Measurements from ENCODE around the gene CACNA1I.

DNA sequence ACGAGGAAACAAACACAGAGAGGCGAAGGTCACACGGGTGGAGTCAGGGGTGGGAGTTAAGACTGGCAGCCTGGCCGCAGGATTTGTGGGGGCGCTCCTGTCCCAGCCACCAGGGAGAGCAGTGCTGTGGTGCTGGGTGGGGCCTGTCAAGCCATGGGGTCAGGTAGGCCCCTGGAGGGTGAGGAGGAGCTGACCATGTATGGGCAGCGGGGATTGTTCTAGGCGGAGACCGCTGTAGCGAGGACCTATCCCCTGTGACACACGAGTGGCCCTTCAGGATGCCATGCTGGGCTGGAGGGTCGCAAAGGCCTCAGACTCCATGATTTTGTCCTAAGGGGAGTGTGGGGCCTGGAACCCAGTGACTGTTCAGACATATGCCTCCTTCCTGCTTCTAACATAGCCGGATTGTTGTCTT is 36.5 kb upstream of the CACNA1I start:
- TF ChIP-seq, protein P1, sequence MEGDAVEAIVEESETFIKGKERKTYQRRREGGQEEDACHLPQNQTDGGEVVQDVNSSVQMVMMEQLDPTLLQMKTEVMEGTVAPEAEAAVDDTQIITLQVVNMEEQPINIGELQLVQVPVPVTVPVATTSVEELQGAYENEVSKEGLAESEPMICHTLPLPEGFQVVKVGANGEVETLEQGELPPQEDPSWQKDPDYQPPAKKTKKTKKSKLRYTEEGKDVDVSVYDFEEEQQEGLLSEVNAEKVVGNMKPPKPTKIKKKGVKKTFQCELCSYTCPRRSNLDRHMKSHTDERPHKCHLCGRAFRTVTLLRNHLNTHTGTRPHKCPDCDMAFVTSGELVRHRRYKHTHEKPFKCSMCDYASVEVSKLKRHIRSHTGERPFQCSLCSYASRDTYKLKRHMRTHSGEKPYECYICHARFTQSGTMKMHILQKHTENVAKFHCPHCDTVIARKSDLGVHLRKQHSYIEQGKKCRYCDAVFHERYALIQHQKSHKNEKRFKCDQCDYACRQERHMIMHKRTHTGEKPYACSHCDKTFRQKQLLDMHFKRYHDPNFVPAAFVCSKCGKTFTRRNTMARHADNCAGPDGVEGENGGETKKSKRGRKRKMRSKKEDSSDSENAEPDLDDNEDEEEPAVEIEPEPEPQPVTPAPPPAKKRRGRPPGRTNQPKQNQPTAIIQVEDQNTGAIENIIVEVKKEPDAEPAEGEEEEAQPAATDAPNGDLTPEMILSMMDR (IDR thresholded peaks at IDR 0.05 in 2 of 3, conservative IDR thresholded peaks at IDR 0.05 in 1 of 3; ENCODE audit: borderline replicate concordance in 1 of 3, insufficient read depth in 1 of 3, low read depth in 2 of 3, low read length in 2 of 3) = no peak
- TF ChIP-seq CBX3 (IDR thresholded peaks at IDR 0.05; ENCODE audit: low read depth) (no peak), POLR2A (IDR thresholded peaks at IDR 0.05; ENCODE audit: borderline replicate concordance, extremely low read depth, insufficient read depth, insufficient read length) (no peak), EGR1 (IDR thresholded peaks at IDR 0.05; ENCODE audit: low read depth) (no peak), ZFX (IDR thresholded peaks at IDR 0.05) (no peak), SP1 (IDR thresholded peaks at IDR 0.05; ENCODE audit: low read depth) (no peak), EZH2 (IDR thresholded peaks at IDR 0.05) (no peak), EZH2phosphoT487 (IDR thresholded peaks at IDR 0.05; ENCODE audit: borderline replicate concordance) (no peak)
- TF ChIP-seq, protein P2, sequence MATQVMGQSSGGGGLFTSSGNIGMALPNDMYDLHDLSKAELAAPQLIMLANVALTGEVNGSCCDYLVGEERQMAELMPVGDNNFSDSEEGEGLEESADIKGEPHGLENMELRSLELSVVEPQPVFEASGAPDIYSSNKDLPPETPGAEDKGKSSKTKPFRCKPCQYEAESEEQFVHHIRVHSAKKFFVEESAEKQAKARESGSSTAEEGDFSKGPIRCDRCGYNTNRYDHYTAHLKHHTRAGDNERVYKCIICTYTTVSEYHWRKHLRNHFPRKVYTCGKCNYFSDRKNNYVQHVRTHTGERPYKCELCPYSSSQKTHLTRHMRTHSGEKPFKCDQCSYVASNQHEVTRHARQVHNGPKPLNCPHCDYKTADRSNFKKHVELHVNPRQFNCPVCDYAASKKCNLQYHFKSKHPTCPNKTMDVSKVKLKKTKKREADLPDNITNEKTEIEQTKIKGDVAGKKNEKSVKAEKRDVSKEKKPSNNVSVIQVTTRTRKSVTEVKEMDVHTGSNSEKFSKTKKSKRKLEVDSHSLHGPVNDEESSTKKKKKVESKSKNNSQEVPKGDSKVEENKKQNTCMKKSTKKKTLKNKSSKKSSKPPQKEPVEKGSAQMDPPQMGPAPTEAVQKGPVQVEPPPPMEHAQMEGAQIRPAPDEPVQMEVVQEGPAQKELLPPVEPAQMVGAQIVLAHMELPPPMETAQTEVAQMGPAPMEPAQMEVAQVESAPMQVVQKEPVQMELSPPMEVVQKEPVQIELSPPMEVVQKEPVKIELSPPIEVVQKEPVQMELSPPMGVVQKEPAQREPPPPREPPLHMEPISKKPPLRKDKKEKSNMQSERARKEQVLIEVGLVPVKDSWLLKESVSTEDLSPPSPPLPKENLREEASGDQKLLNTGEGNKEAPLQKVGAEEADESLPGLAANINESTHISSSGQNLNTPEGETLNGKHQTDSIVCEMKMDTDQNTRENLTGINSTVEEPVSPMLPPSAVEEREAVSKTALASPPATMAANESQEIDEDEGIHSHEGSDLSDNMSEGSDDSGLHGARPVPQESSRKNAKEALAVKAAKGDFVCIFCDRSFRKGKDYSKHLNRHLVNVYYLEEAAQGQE (IDR thresholded peaks at IDR 0.05; ENCODE audit: low read depth) = no peak
- TF ChIP-seq, protein P3, sequence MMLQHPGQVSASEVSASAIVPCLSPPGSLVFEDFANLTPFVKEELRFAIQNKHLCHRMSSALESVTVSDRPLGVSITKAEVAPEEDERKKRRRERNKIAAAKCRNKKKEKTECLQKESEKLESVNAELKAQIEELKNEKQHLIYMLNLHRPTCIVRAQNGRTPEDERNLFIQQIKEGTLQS (IDR thresholded peaks at IDR 0.05) = no peak
- TF ChIP-seq, protein P4, sequence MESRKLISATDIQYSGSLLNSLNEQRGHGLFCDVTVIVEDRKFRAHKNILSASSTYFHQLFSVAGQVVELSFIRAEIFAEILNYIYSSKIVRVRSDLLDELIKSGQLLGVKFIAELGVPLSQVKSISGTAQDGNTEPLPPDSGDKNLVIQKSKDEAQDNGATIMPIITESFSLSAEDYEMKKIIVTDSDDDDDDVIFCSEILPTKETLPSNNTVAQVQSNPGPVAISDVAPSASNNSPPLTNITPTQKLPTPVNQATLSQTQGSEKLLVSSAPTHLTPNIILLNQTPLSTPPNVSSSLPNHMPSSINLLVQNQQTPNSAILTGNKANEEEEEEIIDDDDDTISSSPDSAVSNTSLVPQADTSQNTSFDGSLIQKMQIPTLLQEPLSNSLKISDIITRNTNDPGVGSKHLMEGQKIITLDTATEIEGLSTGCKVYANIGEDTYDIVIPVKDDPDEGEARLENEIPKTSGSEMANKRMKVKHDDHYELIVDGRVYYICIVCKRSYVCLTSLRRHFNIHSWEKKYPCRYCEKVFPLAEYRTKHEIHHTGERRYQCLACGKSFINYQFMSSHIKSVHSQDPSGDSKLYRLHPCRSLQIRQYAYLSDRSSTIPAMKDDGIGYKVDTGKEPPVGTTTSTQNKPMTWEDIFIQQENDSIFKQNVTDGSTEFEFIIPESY (IDR thresholded peaks at IDR 0.05; ENCODE audit: extremely low read depth, insufficient replicate concordance, low read length) = no peak
